A549 treated with AZD9567 at 1 μM for 4 hours (cell line): Measurements from ENCODE around the gene ACTA2. TPM values are rescaled to one million over a fixed set of nuclear protein-coding genes. Genes with fewer than 3 reads are reported as not detected.

Experiments
- total RNA-seq: library from RNA; stranded (reverse); fragments of 200-300 nt; extraction: Qiagen RNA extraction; gene quantifications from 5 replicates; pipeline ENCODE4 v1.2.3, GENCODE V29; 2022; ENCODE audit not compliant: insufficient read depth

The ACTA2 gene
- 17.4 to 22.7 TPM (median 18.2 TPM) in 5 replicates for total RNA-seq

GRCh38 chr10:88952647-88953111, at the start of gene ACTA2:
Gene ACTA2 (minus strand): TSS chr10:88952773. CDS start chr10:88948930, 3,843 bp downstream.

GRCh38 chr10:88990384-88991160, 38.0 kb upstream of the ACTA2 start, which contains the start of gene FAS:
Gene FAS (plus strand): TSS chr10:88990798. CDS start chr10:88990877, 79 bp downstream.

Other genes starting within 250 kb of the ACTA2 start
- gene LIPK, start 246.5 kb downstream of the ACTA2 start, total RNA-seq, result not detected in 5 replicates
- gene LIPN, start 192.8 kb downstream of the ACTA2 start, total RNA-seq, result not detected in 5 replicates
- not detected in 5 replicates for gene LIPM, start 150.0 kb downstream of the ACTA2 start, total RNA-seq
- gene ANKRD22, start 100.9 kb downstream of the ACTA2 start, total RNA-seq, result 0.12 to 0.26 TPM (median 0.20 TPM) in 4 of 5 replicates, not detected in the other
- gene STAMBPL1, start 72.5 kb downstream of the ACTA2 start, total RNA-seq, result 20.9 to 27.3 TPM (median 23.4 TPM) in 5 replicates
- gene FAS, start 38.0 kb upstream of the ACTA2 start, total RNA-seq, result 29.4 to 38.1 TPM (median 29.7 TPM) in 5 replicates